MCF 10A (cell line): ENCODE data around the gene PIGZ. TPM values are rescaled to one million over a fixed set of nuclear protein-coding genes. Genes with fewer than 3 reads are reported as not detected.

ENCODE experiments used
- BruUV-seq: library from RNA; stranded (reverse); fragments of 400-500 nt; replicated peaks from 2 replicates; lab custom pipeline; 2021; lab: Mats Ljungman, UMichigan
- CTCF ChIA-PET: fragments of 300-600 bp; sonication (Branson Sonifier 250); formaldehyde crosslinking; extraction: SDS; loops from one replicate; lab custom pipeline; 2021; ENCODE audit warnings: antibody characterized with exemption, inconsistent platforms; lab: Yijun Ruan, JAX
- POLR2A ChIA-PET: fragments of 300-600, 350-650 bp; sonication (Branson Sonifier 250); formaldehyde crosslinking; extraction: SDS; loops from one replicate; lab custom pipeline; 2020; ENCODE audit warnings: antibody characterized with exemption, inconsistent platforms; lab: Yijun Ruan, JAX
- DNase-seq: peaks from one replicate; pipeline ENCODE4 v3.0.0-alpha.2; 2018; ENCODE audit not compliant: unreplicated experiment
- H3K27ac Mint-ChIP-seq: one replicate; pipeline ENCODE4 v1.8.0; 2022; ENCODE audit warnings: mild to moderate bottlenecking, low read depth, mixed read lengths; ENCODE audit not compliant: unreplicated experiment
- H3K27me3 Mint-ChIP-seq: one replicate; pipeline ENCODE4 v1.8.0; 2022; ENCODE audit warnings: mixed read lengths; ENCODE audit not compliant: insufficient read depth, unreplicated experiment
- H3K36me3 Mint-ChIP-seq: one replicate; pipeline ENCODE4 v1.8.0; 2022; ENCODE audit warnings: mild to moderate bottlenecking, moderate library complexity, mixed read lengths; ENCODE audit not compliant: insufficient read depth, unreplicated experiment
- H3K4me1 Mint-ChIP-seq: one replicate; pipeline ENCODE4 v1.8.0; 2022; ENCODE audit warnings: mixed read lengths; ENCODE audit not compliant: insufficient read depth, unreplicated experiment
- H3K4me3 Mint-ChIP-seq: one replicate; pipeline ENCODE4 v1.8.0; 2022; ENCODE audit warnings: mild to moderate bottlenecking, moderate library complexity, mixed read lengths; ENCODE audit not compliant: unreplicated experiment
- H3K9me3 Mint-ChIP-seq: one replicate; pipeline ENCODE4 v1.8.0; 2022; ENCODE audit warnings: mixed read lengths; ENCODE audit not compliant: unreplicated experiment
- CTCF ChIP-seq: fragments of 200-600 bp; IDR thresholded peaks from one replicate; pipeline ENCODE4 v1.8.0; 2022; ENCODE audit warnings: antibody characterized with exemption, mild to moderate bottlenecking; ENCODE audit not compliant: unreplicated experiment
- intact Hi-C: fragments of 100-400 bp; cut with micrococcal nuclease; formaldehyde crosslinking; loops from 2 replicates; pipeline ENCODE4 v1.14.1; 2022
- total RNA-seq: library from RNA; stranded (reverse); gene quantifications from 2 replicates; pipeline ENCODE4 v1.2.3, GENCODE V29; 2022

The PIGZ gene
- total RNA-seq, 1 experiment from 2014 or later = 5.2 TPM

GRCh38 chr3:196996454-196997265 is 28.0 kb upstream of the PIGZ start:
- no peak for TF ChIP-seq CTCF
- no TSS peak for BruUV-seq
- Mint-ChIP-seq H3K4me1 (peaks cover 6% of the 10 kb centered on the region), H3K36me3 (no peaks in the 10 kb centered on the region), H3K9me3 (no peaks in the 10 kb centered on the region), H3K27ac (no peak overlapping the region), H3K4me3 (no peak overlapping the region), H3K27me3 (no peaks in the 10 kb centered on the region)
- ChIA-PET POLR2A (interaction anchor here (0.6 to 0.7 kb wide), 3 partner anchors 179 to 559 kb away, joined by 3 to 4 read pairs (median 3); no protein-coding TSS in a partner anchor), CTCF (interaction anchor here (0.6 to 0.7 kb wide), 4 partner anchors 18 to 778 kb away, joined by 3 to 5 read pairs (median 3); no protein-coding TSS in a partner anchor)
- intact Hi-C loops = no loop called here
- DNase-seq = peak; percentile 50

GRCh38 chr3:196995646-196996355 is 27.2 kb upstream of the PIGZ start:
- no TSS peak for BruUV-seq
- intact Hi-C loops = no loop called here
- Mint-ChIP-seq H3K4me1 (peaks cover 6% of the 10 kb centered on the region), H3K27ac (no peak overlapping the region), H3K36me3 (no peaks in the 10 kb centered on the region), H3K9me3 (no peaks in the 10 kb centered on the region), H3K4me3 (no peak overlapping the region), H3K27me3 (no peaks in the 10 kb centered on the region)
- ChIA-PET CTCF (interaction anchor here (0.6 to 0.7 kb wide), 2 partner anchors 17 to 510 kb away, joined by 3 read pairs; no protein-coding TSS in a partner anchor), POLR2A (interaction anchor here (0.7 kb wide), 1 partner anchor 180 kb away, joined by 3 read pairs; no protein-coding TSS in a partner anchor)
- DNase-seq = no peak
- no peak for TF ChIP-seq CTCF

- ChIA-PET POLR2A (no interaction called here), CTCF (no interaction called here)
- Mint-ChIP-seq H3K27ac (no peak overlapping the region), H3K4me1 (peaks cover 6% of the 10 kb centered on the region), H3K9me3 (no peaks in the 10 kb centered on the region), H3K27me3 (no peaks in the 10 kb centered on the region), H3K36me3 (no peaks in the 10 kb centered on the region), H3K4me3 (no peak overlapping the region)
- intact Hi-C loops = no loop called here
- no TSS peak for BruUV-seq
- no peak for TF ChIP-seq CTCF
- no peak for DNase-seq
Measured at GRCh38 chr3:196995027-196995426, 26.4 kb upstream of the PIGZ start.

- POLR2A ChIA-PET = no interaction called here
- no peak overlapping the region for H3K27ac Mint-ChIP-seq
- no TSS peak for BruUV-seq
- H3K9me3 Mint-ChIP-seq = no peaks in the 10 kb centered on the region
- no peak for TF ChIP-seq CTCF
- no peaks in the 10 kb centered on the region for H3K36me3 Mint-ChIP-seq
- intact Hi-C loops = no loop called here
- no peaks in the 10 kb centered on the region for H3K27me3 Mint-ChIP-seq
- no peak for DNase-seq
- CTCF ChIA-PET = interaction anchor here (1.2 to 2.2 kb wide), 2 partner anchors 9 to 10 kb away, joined by 4 to 11 read pairs; no protein-coding TSS in a partner anchor
- peaks cover 6% of the 10 kb centered on the region for H3K4me1 Mint-ChIP-seq
- no peak overlapping the region for H3K4me3 Mint-ChIP-seq
Measured at GRCh38 chr3:196994056-196994455, 25.4 kb upstream of the PIGZ start.
